NCI-H1048 (cell line): ENCODE results near the gene NRXN3.

Experiments used
- DNase-seq: peaks from one replicate; lab custom pipeline; 2025; lab: John Stamatoyannopoulos, UW

The NRXN3 gene

DNA sequence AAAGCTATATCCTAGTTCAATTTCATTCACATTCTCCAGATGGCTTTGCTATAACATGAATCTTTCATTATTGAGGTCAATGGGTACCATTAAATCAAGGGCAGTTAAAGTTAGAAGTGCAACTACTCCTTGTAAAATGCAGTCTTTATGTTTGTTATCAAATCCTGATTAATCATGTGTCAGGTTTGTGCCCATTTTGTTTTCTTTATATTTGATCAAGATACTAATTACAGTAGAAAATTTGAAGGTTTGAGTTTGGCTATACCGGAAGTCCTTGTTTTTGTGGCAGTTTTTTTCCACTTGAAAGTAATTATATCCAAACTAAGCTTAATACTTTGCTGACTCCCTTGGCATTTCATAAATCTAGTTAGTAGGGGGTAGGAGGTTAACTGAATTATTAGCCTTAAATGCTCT lies 1528.1 kb downstream of the NRXN3 start:
- no peak for DNase-seq

DNA sequence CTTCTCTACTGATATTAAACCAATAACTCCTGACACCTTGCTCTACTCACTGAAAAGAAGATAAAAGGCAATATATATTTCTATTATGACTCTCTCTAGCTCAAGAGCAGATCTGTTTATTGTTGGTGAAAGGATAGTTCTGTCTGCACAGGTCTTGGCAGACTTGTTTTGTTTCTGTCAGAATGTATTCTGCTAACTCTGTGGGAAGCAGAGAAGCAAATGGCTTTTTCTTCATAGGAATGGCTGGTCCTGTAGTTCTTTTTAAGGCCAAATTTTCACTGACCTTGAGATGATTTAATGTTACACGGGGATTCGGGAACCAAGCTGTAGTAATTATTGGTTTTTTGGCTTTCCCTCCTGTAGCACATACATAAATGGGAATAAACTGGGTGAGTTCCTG lies 1529.0 kb downstream of the NRXN3 start:
- no peak for DNase-seq

DNA sequence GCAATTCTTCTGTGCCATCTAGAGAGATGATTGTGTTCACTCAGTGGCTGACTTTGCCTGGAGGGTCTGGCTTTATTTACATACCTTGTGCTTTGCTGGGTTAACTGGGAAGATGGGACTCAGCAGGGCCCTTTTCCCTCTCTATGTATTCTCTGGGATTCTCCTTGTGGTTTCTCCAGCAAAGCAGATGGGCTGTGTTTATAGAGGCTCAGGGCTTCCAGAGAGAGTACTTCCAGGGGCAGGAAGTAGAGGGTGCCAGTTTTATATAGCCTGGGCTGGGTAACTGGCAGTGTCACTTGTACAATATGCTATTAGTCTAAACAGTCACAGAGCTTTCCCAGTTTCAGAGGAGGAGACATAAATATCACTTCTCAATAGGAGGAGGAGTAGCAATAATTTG lies 1531.2 kb downstream of the NRXN3 start:
- DNase-seq: no peak

DNA sequence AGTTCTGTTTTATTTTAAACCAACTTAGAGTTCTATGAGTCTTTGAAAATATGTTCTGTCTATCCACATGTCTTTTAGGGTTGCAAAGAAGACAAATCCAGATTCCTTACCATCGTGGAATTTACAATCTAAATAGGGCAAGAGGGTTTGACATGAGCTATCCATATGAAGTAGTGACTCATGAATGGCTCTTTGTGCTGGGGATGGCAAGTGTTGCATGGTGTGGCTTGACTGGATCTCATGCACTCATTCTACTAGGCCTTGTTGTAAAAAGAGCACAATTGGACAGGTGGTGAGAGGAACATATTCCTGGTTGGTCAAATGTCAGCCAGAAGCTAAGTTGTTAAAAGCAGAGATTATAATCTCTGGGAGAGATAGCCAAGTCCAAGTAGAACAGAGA lies 1532.0 kb downstream of the NRXN3 start:
- DNase-seq: no peak

DNA sequence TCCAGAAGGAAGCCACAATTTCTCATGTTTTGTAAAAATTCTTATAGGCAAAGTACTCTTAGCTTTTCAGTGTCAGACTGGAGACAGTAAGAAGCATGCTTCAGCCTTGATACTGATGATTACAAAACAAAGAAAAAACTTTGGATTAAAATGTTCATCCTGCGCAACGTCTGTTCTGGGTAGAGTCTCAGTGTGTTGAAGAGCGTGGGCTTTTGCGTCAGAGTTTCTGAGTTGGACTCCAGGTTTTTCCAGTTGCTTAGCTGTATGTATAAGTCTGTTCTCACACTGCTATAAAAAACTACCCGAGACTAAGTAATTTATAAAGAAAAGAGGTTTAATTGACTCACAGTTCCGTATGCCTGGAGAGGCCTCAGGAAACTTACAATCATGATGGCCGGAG lies 1533.0 kb downstream of the NRXN3 start:
- no peak for DNase-seq

DNA sequence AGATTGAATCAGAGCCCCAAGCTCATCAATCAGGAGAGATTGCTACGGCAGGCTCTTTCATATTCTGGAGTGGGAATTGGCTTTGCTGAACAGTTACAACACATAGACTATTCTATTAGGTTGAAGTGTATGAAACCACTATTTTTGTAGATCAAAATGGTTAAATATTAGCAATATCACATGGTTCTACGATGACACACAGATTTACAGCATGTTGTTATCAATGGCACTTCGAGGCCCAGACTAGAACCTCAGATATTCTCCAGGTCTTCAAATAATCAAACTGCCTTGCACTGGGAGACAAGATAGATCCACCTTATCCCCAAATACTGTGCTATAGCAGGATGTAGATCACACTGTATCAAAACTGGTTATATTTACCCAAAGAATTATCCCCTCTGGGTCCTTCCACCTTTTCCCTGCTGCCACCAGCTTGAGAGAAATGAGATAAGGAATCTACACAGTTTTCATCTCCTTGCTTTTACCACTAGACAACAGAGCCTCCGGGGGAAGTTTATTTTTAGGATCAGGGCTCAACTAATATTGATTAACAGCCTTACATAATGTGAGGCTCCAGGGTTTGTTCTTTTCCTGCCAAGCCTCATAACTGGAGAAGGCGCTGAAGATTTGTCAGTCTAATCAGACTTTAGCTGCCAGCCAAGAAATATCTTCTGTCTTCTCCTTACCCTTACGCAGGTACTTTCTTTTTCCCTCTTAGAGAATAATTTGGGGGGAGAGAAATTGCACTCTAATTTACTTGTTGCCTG lies 1534.1 kb downstream of the NRXN3 start:
- no peak for DNase-seq

DNA sequence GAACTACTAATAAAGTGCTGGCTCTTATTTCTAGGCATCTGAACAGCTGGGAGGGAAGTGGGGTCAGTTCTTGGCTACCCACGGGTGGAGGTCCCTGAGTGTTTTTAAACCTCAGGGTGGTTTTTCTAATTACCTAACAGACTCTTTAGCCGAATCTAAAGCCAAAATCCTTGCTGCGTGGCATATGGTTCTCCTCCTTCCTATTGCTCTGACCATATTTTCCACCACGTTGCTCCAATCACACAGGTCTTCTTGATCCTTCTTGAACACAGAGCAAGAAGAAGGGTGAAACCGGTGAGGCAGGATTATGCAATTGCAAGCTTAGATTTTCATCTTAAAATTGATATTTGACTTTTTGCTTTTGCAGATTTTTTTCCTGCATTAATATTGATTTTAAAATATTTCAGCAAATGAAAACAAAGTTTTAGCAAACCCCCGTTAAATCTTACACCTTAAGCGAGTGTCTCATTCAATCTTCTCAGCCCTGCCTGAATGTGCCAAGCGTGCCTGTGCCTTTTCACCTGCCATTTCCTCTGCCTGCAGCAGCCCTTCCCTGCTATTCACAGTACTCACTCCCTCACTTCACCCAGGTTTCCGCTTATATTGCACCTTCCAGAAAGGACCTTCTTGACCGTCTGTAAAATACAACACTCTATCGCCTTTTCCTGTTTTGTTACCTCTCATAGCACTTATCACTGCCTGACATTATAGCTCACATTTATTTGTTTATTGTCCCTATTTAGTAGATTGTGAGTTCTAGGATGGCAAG lies 1535.1 kb downstream of the NRXN3 start:
- DNase-seq: no peak

DNA sequence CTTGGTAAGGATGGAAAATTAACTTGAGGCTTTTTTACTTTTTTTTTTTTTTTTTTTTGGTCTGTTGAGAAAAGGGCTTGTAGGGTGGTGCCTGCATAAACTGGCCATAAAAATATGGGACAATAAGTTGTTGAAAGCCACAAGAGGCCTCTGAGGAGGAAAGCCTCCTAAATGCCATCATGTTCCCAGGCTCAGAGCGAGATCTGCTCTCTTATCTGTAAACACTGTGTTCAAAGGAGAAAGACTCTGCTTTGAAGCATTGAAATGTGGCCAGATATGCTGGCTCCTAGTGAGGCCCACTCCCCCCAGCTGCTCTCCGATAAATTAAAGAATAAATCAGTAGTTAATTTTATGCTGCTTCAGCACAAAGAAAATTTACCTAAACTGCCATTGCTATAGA lies 1536.2 kb downstream of the NRXN3 start:
- DNase-seq: no peak

DNA sequence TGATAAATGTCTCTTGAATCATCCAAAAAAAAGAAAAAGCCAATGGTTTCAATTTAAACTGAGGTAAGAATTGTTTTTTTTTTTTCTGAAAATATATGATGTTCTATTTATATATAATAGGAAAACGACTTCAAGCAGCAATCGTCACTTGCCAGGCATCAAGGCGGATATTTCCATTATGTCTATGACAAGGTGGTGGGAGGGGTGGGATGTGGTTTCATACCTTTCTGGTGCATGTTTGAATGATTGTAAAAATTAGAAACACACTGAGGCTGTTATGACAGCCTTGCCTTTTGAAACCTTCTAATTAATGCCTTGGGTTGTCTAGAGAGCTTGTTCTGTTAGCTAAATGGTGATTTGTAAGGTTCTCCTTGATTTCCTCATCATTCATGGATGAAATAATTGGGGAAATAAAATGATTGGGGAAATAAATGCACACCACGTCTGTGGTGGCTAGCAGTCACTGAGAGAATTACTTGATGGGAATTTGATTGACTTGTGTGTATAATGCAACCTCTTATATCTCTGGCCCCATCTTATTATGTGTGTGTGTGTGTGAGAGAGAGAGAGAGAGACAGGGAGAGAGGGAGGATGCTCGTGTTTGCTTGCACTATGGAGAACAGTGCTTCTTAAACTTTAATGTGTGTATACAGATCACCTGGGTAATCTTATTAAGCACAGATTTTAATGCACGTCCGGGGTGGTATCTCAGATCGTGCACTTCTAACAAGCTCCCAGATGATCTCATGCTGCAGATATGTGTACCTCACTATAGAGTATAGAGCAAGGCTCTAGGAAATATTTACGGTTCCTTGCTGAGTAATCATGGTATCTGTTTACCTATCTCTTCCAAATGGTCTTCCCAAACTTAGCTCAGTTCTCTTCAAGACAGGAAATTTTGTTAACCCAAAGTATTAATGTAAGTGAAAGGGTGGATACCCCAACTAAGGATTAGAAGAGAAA lies 1538.5 kb downstream of the NRXN3 start:
- no peak for DNase-seq

DNA sequence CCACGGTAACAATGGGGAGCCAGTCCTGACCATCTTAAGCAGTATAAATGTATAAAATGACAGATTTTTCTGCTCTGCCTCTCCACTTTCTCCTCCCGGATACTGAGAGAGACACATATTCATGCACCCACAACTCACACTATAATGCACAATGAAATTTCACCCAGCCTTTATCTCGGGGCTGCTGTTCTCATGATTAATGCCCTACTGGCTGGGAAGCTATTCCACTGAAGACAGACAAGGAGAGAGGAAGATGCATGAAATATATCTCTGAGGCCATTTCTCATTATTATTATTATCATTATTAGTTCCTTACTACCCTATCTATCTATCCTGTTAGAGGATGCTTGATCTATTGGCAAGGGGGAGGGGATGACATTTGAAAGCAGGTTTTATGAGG lies 1539.4 kb downstream of the NRXN3 start:
- no peak for DNase-seq

DNA sequence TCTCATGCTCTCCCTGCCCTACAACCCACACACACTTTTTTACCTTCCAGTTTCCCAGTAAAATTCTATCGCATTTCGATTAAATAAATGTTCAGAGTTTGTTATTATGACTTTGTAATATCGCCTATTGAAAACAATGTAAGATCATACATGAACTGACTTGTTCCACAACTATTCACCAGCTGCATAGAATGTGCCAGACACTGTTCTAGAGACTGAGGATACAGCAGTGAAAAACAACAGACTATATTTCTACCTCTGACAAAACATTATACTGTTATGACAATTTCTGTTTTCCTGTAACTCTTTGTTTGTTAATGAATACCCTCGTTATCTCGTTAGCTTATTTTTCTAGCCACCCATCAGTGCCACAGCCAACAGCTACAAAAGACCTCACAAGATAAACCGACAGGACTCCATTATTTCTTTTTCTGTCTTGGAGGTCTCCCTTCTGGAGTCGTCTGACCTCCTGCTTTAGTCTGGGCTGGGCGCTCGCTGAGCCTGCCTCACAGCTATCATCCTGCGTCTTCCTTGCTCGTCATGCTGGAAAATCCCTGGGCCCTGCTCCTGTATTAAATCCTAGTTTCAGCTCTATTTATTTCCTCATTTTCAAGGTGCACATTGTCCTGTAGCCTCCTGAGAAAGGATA lies 1542.3 kb downstream of the NRXN3 start:
- DNase-seq: no peak

DNA sequence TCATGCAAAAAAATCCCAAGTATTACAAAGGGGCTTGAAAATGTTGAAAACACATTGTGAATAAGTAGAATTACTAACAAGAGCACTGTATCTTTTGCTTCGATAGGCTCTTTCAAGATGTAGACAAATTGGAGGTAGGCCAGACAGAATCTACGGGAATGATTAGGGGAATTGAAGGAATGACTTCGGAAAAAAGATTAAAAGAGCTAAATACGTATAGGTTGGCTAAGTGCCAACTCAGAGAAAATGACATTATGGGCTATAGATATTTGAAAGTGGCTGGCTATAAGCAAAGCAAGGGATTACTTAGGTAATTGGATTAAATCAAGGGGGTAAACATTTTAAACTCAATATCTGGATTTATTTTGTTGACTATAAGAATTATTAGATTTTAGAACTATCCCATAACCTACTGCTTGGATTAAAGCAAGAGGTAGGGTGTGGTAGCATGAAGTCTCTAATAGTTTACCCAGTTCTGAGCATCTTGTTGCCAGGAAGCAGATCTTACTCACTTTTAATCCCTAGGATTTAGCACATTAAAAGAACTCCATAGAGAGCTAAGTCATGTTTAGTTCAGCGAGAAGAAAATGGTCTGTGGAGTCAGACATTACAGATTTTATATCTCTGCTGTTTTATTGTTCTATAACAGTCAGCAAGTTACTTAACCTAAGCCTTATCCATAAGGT lies 1551.4 kb downstream of the NRXN3 start:
- no peak for DNase-seq

DNA sequence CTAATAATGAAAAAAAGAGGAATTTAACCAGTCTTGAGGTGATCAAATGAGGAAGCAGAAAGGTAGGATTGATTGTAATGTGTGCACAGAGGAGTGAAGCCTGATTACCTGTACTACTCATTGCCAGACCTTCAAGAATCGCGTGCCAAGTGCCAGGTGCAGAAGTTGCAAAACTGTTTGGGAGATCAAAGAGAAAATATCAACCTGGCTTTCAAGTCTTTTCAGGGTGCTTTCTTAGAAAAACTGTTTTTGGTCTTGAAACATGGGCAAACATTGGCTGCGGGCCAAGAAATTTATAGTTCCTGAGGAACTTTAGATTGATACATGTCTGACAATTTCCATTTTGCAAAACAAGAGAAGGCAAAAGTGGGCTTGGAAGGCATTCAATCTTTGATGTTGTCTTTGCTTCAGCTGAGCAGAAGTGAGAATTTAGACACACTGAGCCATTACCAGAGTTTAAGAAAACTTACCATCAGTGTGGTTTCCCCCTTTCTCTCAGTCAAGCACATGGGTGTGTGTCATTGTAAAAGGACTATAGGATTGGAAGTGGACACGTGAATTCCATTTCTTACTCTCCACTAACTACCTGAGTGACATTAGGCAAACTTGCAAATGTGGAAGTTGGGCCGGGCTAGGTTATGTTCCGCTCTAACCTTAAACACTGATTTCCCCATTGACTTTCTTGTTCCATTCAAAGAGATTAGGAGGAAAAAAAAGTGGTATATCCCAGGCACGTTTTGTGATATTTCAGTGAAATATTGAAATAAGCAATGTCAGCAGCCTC lies 1555.0 kb downstream of the NRXN3 start:
- DNase-seq: no peak

DNA sequence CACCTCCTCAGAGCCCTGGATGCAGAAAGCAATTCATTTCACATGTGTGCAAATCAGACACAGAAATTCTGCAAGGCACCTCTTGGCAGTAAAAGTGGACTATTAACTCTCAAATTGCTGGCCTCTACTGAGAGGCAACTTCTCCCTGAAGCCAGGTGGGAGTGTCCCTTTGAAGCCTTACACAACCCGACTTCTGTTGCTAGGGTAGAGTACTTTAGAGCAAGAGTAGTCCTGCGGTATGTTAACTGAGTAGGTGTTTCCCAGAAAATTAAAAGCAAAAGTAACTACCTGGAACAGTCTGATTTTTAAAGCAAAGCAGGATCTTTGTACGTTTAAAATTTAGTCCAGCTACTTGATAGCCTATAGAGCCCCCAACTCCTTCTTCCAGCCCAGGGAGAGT lies 1557.7 kb downstream of the NRXN3 start:
- no peak for DNase-seq

DNA sequence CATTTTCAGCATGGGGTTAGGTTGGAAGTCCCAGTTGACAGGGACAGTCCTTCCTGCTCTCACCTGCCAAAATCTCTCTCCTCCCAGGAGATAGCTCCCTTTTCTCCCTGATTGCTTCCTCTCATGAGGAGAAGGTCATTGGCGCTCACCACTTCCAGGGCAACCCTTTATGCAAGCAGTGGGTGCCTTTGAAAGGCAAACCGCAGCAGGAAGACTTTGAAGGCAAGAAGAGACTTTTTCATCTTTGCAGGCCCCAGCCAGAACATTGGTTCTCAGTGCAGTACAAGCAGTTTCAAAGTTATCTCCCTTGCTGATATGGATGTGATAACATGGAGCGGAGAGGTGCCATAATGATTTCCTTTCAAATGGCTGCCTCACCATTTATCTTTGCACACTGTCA lies 1558.2 kb downstream of the NRXN3 start:
- no peak for DNase-seq

DNA sequence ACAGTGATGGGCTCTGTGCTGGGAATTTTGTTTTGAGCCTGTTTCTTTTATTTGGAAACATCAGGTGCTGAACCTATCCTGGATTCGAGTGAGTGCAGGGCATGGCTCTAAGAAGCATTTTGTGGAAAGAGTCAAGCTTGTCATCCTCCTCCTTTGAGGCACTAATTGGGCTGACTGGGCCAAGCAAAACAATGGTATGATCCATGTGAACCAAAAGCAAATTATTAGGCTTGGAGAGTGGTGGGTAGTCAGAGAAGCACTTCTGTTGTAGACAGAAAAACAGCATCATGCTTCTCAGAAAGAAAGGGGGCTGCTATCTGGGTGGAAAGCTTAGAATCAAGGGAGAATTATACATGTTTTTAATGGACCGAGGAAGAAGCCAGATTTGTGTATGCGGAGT lies 1559.6 kb downstream of the NRXN3 start:
- no peak for DNase-seq

DNA sequence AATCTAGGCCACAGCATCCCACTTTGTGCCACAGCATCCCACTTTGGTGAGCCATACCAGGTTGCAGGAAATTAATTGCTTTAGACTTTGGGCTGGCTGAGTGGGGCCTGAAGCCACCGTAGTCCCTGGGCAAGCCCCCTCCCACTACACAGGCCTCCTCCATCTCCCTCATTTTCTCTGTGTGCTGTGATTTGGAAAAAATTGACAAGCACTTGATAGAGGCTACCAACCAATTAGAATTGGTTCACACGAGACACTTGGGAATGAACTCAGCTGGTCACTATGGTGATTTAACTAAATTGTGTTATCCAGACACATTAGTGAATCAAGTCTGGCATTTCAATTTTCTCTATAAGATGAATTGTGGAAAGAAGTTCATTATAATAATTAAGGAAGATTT lies 1560.0 kb downstream of the NRXN3 start:
- no peak for DNase-seq

DNA sequence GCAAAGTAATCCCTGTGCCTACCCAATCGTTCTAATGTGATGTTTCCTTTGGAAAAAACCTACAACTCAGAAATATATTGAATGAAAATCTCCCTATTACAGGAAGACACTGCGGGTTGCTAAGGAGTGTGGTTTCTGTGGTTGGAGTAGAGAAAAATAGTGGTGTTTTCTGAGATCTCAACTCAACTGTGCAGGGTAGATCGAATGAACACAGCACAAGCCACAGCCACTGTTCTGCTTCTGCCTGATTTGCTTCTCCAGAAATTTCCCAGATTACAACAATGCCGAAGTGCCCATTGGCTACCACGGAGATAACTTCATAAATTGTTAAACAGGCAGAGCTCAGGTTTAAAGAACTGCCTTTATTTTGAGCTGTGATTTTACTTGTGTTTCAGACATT lies 1560.8 kb downstream of the NRXN3 start:
- DNase-seq: no peak

DNA sequence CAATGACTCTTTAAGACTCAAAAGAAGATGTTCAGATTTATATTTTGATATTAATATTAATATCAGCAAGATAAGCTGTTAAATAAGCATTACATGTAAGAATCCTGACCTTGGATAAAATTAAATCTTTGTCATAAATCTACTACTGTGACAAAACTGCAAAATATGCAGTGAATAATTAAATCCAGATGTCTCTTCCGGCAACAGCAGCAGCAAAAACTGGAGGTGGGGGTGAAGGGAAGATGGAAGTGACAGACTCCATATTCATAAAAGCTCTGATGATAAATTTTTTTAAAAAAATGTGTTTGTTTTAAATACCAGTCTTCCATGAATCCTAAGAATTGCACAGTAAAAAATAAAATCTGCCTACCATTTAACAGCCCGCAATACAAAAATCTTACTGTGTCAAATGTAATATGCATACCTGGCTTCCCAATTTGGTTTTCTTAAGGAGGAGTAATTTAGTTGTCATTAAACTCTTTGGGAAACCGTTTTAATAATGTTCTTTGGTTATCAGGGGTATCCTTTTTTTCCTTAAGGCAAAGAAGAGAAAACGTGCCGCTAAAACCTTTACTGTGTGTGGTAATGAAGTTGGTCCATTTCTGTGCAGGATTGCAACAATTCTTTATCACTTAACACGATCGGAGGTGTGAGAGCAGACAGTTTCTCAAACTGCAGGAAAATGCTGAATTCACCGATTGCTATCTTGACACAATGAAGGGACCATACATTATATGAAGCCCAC lies 1562.9 kb downstream of the NRXN3 start:
- DNase-seq: no peak

DNA sequence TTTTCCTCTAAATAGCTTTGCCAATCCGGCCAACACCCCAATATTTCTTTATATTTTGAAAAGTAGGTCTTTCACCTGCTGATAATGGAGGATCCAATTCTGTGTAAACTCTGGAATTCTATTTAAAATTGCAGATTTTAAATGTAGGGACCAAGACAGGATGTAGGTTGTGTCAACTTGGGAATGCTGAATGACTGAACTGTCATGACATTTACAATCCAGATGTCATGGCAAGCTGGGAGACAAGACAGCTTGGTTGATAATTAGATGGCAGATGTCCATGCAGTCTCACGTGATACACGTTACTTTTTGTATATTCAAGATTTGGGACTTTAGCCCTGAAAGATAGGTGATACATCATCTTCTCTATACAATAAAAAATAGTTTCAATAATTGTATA lies 1564.0 kb downstream of the NRXN3 start:
- no peak for DNase-seq
